Activated CD8-positive, alpha-beta memory T cell treated with anti-CD3 and anti-CD28 coated beads, Interleukin-2, amount 50 U/mL, for 4 hours (primary cell): ENCODE measurements around the gene IL1RAPL1.

Source experiments
- DNase-seq: peaks from one replicate; pipeline ENCODE4 v3.0.0-alpha.2; 2020

The IL1RAPL1 gene

GRCh38 chrX:29138003-29138402, 550.8 kb downstream of the IL1RAPL1 start:
- DNase-seq: no peak

GRCh38 chrX:29143356-29143755, 556.1 kb downstream of the IL1RAPL1 start:
- DNase-seq: no peak

- no peak for DNase-seq
Measured at GRCh38 chrX:29143756-29144155, 556.5 kb downstream of the IL1RAPL1 start.

- DNase-seq: no peak
Measured at GRCh38 chrX:29145316-29145715, 558.1 kb downstream of the IL1RAPL1 start.

GRCh38 chrX:29148511-29148910, 561.3 kb downstream of the IL1RAPL1 start:
- DNase-seq: no peak

- DNase-seq: no peak
Measured at GRCh38 chrX:29155286-29155685, 568.0 kb downstream of the IL1RAPL1 start.

- no peak for DNase-seq
Measured at GRCh38 chrX:29172880-29173279, 585.6 kb downstream of the IL1RAPL1 start.

- DNase-seq: no peak
Measured at GRCh38 chrX:29187264-29187663, 600.0 kb downstream of the IL1RAPL1 start.

GRCh38 chrX:29196501-29196900, 609.3 kb downstream of the IL1RAPL1 start:
- DNase-seq: no peak

GRCh38 chrX:29215251-29215650, 628.0 kb downstream of the IL1RAPL1 start:
- no peak for DNase-seq

GRCh38 chrX:29225670-29226069, 638.4 kb downstream of the IL1RAPL1 start:
- no peak for DNase-seq

GRCh38 chrX:29229802-29230201, 642.6 kb downstream of the IL1RAPL1 start:
- no peak for DNase-seq

GRCh38 chrX:29231800-29232199, 644.6 kb downstream of the IL1RAPL1 start:
- DNase-seq: no peak

- DNase-seq: no peak
Measured at GRCh38 chrX:29233592-29234183, 646.4 kb downstream of the IL1RAPL1 start.

- no peak for DNase-seq
Measured at GRCh38 chrX:29237972-29238371, 650.7 kb downstream of the IL1RAPL1 start.

- no peak for DNase-seq
Measured at GRCh38 chrX:29241809-29242208, 654.6 kb downstream of the IL1RAPL1 start.

GRCh38 chrX:29242856-29243255, 655.6 kb downstream of the IL1RAPL1 start:
- DNase-seq: no peak

GRCh38 chrX:29243942-29244341, 656.7 kb downstream of the IL1RAPL1 start:
- DNase-seq: no peak

- no peak for DNase-seq
Measured at GRCh38 chrX:29254515-29254914, 667.3 kb downstream of the IL1RAPL1 start.

GRCh38 chrX:29257521-29257920, 670.3 kb downstream of the IL1RAPL1 start:
- no peak for DNase-seq

GRCh38 chrX:29269390-29269789, 682.1 kb downstream of the IL1RAPL1 start:
- no peak for DNase-seq

GRCh38 chrX:29274517-29274916, 687.3 kb downstream of the IL1RAPL1 start:
- no peak for DNase-seq

- no peak for DNase-seq
Measured at GRCh38 chrX:29275928-29276327, 688.7 kb downstream of the IL1RAPL1 start.

GRCh38 chrX:29281078-29281742, 694.0 kb downstream of the IL1RAPL1 start:
- DNase-seq: no peak

GRCh38 chrX:29285664-29286063, 698.4 kb downstream of the IL1RAPL1 start:
- DNase-seq: no peak
